Fibroblast of lung (primary cell): Measurements from ENCODE around the gene KLF8. TPM values are rescaled to one million over a fixed set of nuclear protein-coding genes. Genes with fewer than 3 reads are reported as not detected.

ENCODE experiments used
- DNase-seq, 2 donors: peaks; one replicate each; pipeline versions ENCODE4 v3.0.0 to v3.0.0-alpha.2; 2010; ENCODE audit warnings: low read depth in 2 of 2
- H2AFZ ChIP-seq: 2 replicates; pipeline ENCODE4 v1.5.1; 2012; ENCODE audit warnings: low read length, control low read depth, inconsistent platforms
- H3K27ac ChIP-seq: 2 replicates; pipeline ENCODE4 v1.5.1; 2011; ENCODE audit warnings: low read length, control low read depth; ENCODE audit not compliant: insufficient read depth
- H3K27me3 ChIP-seq: 2 replicates; pipeline ENCODE4 v1.5.1; 2011; ENCODE audit warnings: mild to moderate bottlenecking, low read length; ENCODE audit not compliant: control insufficient read depth, insufficient read depth
- H3K36me3 ChIP-seq: 2 replicates; pipeline ENCODE4 v1.5.1; 2011; ENCODE audit warnings: low read length; ENCODE audit not compliant: control insufficient read depth, insufficient read depth
- H3K4me1 ChIP-seq: 2 replicates; pipeline ENCODE4 v1.5.1; 2011; ENCODE audit warnings: low read length; ENCODE audit not compliant: control insufficient read depth, insufficient read depth; ENCODE audit errors: extremely low read depth
- H3K4me2 ChIP-seq: 2 replicates; pipeline ENCODE4 v1.5.1; 2011; ENCODE audit warnings: low read length, control low read depth; ENCODE audit not compliant: insufficient read depth; ENCODE audit errors: extremely low read depth
- H3K4me3 ChIP-seq, 4 experiments: fragments of 200-600 bp in 1 of 4; sonication (generic) in 1 of 4; replicated peaks in 1 of 4; 2 replicates each; pipeline ENCODE4 v1.5.1; 2011 to 2016; ENCODE audit warnings: low read length in 4 of 4, low read depth in 3 of 4, mild to moderate bottlenecking in 3 of 4, control low read depth in 2 of 4, inconsistent platforms in 1 of 4, mixed read lengths in 1 of 4; ENCODE audit not compliant: insufficient read depth in 1 of 4; ENCODE audit errors: control extremely low read depth in 1 of 4
- H3K79me2 ChIP-seq: 2 replicates; pipeline ENCODE4 v1.5.1; 2012; ENCODE audit warnings: mild to moderate bottlenecking, low read length, inconsistent platforms; ENCODE audit not compliant: control insufficient read depth, insufficient read depth
- H3K9ac ChIP-seq: 2 replicates; pipeline ENCODE4 v1.5.1; 2011; ENCODE audit warnings: mild to moderate bottlenecking, low read length, control low read depth; ENCODE audit not compliant: insufficient read depth
- H3K9me3 ChIP-seq: 2 replicates; pipeline ENCODE4 v1.5.1; 2012; ENCODE audit warnings: low read depth, low read length; ENCODE audit not compliant: control insufficient read depth, insufficient read depth
- H4K20me1 ChIP-seq: 2 replicates; pipeline ENCODE4 v1.5.1; 2011; ENCODE audit warnings: low read length; ENCODE audit not compliant: control insufficient read depth, insufficient read depth; ENCODE audit errors: extremely low read depth
- EZH2 ChIP-seq: IDR thresholded peaks from 2 replicates; pipeline ENCODE4 v1.5.1; 2012; ENCODE audit warnings: low read length, control low read depth, mild to moderate bottlenecking; ENCODE audit errors: missing control alignments
- polyA plus RNA-seq, 2 donors: library from polyadenylated mRNA; depleted of rRNA in 1 of 2; stranded (reverse) in 1 of 2; unstranded in 1 of 2; fragments of >200 nt; gene quantifications; 2 replicates each; pipeline ENCODE4 v1.2.1, GENCODE V29; 2011 to 2012; ENCODE audit warnings: missing spikeins in 1 of 2
- total RNA-seq: library from RNA; depleted of rRNA; stranded (reverse); fragments of >200 nt; gene quantifications from 2 replicates; pipeline ENCODE4 v1.2.1, GENCODE V29; 2014
- TF ChIP-seq, protein P1 (sequence below), 2 donors: IDR thresholded peaks in 1 of 2; conservative IDR thresholded peaks in 1 of 2; 1 replicate in 1 of 2; 2 replicates in 1 of 2; pipeline ENCODE4 v1.5.1; 2011 to 2012; ENCODE audit warnings: low read length in 2 of 2, control low read depth in 1 of 2, inconsistent platforms in 1 of 2, low read depth in 1 of 2, mild to moderate bottlenecking in 1 of 2

KLF8 gene
- total and polyA plus RNA-seq, 2 donors (not counting 1 experiment from before 2014, with no cell fraction given) = 3.0 to 4.8 TPM

DNA sequence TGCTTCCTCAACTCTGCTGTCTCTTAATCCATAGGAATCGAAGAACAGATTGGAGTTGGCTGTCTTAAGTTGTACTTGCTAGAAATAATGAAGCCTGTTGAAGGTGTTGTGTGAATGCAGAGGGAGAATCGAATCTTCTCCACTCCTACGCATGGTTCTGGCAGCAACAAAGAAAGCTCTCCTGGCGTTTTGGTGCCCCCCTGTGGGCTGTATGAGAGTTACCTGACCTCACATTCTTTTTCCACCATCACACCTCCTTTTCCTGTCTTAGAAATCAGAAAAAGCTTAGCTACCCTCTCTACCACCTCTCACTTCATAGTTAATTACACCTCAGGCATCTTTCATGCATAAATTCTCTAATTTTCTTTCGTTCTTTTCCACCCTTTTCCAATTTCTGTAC, 16.3 kb downstream of the KLF8 start:
- H3K36me3 ChIP-seq = no peaks in the 10 kb centered on the region
- no peaks in the 10 kb centered on the region for H3K27me3 ChIP-seq
- no peak overlapping the region for H3K9ac ChIP-seq
- no peaks in the 10 kb centered on the region for H3K4me1 ChIP-seq
- no peaks in the 10 kb centered on the region for H3K9me3 ChIP-seq
- H3K4me2 ChIP-seq = no peak overlapping the region
- no peak overlapping the region for H3K27ac ChIP-seq
- DNase-seq = peak; percentile 19 to 49
- no peak overlapping the region for H2AFZ ChIP-seq
- no peaks in the 10 kb centered on the region for H4K20me1 ChIP-seq
- TF ChIP-seq, protein P1, sequence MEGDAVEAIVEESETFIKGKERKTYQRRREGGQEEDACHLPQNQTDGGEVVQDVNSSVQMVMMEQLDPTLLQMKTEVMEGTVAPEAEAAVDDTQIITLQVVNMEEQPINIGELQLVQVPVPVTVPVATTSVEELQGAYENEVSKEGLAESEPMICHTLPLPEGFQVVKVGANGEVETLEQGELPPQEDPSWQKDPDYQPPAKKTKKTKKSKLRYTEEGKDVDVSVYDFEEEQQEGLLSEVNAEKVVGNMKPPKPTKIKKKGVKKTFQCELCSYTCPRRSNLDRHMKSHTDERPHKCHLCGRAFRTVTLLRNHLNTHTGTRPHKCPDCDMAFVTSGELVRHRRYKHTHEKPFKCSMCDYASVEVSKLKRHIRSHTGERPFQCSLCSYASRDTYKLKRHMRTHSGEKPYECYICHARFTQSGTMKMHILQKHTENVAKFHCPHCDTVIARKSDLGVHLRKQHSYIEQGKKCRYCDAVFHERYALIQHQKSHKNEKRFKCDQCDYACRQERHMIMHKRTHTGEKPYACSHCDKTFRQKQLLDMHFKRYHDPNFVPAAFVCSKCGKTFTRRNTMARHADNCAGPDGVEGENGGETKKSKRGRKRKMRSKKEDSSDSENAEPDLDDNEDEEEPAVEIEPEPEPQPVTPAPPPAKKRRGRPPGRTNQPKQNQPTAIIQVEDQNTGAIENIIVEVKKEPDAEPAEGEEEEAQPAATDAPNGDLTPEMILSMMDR (conservative IDR thresholded peaks at IDR 0.05 in 1 of 2, IDR thresholded peaks at IDR 0.05 in 1 of 2; ENCODE audit: low read depth in 1 of 2, low read length in 2 of 2) = peak; percentile 54 to 59
- TF ChIP-seq EZH2 = no peak
- H3K79me2 ChIP-seq = no peaks in the 10 kb centered on the region
- H3K4me3 ChIP-seq = no peak overlapping the region

DNA sequence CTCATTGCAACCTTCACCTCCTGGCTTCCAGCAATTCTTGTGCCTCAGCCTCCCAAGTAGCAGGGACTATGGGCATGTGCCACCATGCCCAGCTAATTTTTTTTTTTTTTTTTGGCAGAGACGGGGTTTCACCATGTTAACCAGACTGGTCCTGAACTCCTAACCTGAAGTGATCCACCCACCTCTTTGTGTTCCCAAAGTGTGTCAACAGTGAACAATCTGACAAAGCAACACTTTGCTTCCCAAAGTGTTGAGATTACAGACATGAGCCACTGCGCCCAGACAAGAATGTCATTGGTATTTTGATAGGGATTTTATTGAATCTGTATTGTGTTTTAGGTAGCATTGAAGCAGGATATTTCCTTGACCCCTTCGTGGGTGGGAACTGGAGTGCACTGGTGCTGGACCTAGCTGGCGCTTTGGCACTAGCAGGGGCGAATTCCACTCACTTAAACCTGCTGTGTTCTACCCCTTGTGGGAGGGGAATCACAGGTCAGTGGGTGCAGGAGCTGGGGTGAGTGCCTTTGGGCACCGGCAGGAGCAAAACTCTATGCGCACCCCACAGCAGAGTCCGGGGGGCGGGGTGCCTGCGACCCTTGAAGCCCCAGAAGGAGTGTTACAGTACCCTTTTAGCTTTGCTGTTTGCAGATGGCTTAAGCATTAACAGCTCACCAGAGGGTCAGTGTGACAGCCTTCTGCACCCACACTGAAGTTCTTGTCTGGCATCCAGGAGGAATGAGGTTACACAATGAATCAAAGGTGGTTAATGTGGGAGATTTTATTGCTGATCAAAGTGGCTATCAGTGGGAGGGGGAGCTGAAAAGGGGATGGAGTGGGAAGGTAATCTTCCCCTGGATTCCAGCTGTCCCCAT, 21.9 kb downstream of the KLF8 start:
- Histone ChIP-seq H3K4me2 (no peak overlapping the region), H2AFZ (no peak overlapping the region)
- TF ChIP-seq, protein P1 (conservative IDR thresholded peaks at IDR 0.05 in 1 of 2, IDR thresholded peaks at IDR 0.05 in 1 of 2; ENCODE audit: low read depth in 1 of 2, low read length in 2 of 2) = no peak
- TF ChIP-seq EZH2 = no peak

DNA sequence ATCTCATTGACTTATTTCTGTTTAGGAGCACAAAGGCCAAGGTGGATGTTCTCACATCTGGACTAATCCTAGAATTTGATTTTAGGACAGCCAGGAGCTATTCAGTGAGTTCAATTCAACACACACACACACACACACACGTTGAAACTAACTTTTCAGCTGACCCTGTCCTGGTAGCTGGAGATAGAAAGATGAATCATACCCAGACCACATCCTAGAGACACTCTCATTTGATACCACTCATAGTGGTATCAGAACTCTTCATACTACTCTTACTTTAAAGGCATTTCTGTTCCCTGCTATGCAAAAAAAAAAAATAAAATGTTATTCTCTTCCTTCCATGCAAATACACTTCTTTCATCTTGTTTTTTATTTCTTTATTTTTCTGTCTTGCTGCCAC, 36.7 kb downstream of the KLF8 start:
- Histone ChIP-seq H3K27ac (no peak overlapping the region), H3K27me3 (no peaks in the 10 kb centered on the region), H2AFZ (no peak overlapping the region), H3K9ac (no peak overlapping the region), H3K4me2 (no peak overlapping the region), H3K36me3 (no peaks in the 10 kb centered on the region), H3K79me2 (no peaks in the 10 kb centered on the region), H3K9me3 (no peaks in the 10 kb centered on the region), H3K4me3 (no peak overlapping the region), H3K4me1 (no peaks in the 10 kb centered on the region), H4K20me1 (no peaks in the 10 kb centered on the region)
- no peak for TF ChIP-seq EZH2
- TF ChIP-seq, protein P1 (conservative IDR thresholded peaks at IDR 0.05 in 1 of 2, IDR thresholded peaks at IDR 0.05 in 1 of 2; ENCODE audit: low read depth in 1 of 2, low read length in 2 of 2) = no peak
- no peak for DNase-seq

More for the DNA sequence above, 21.9 kb downstream of the KLF8 start:
- Histone ChIP-seq H4K20me1 (no peaks in the 10 kb centered on the region), H3K9me3 (no peaks in the 10 kb centered on the region), H3K27me3 (no peaks in the 10 kb centered on the region), H3K9ac (no peak overlapping the region), H3K4me1 (no peaks in the 10 kb centered on the region), H3K4me3 (no peak overlapping the region), H3K36me3 (no peaks in the 10 kb centered on the region), H3K79me2 (no peaks in the 10 kb centered on the region), H3K27ac (no peak overlapping the region)
- no peak for DNase-seq
